NCI-H226 (cell line): ENCODE results near the gene ABCD1.
"Not testable (repeated sequence)": the region's sequence is repeated elsewhere in the genome, so short reads cannot be mapped to it uniquely, and the experiment has no call there.

Experiments
- DNase-seq: peaks from one replicate; pipeline ENCODE4 v3.0.0-alpha.2; 2015

ABCD1 gene

GRCh38 chrX:153714256-153714655, 10.4 kb upstream of the ABCD1 start:
- no peak for DNase-seq

- no peak for DNase-seq
Observed at GRCh38 chrX:153717445-153717844, 7.2 kb upstream of the ABCD1 start.

- DNase-seq, result no peak
Observed at GRCh38 chrX:153719238-153719637, 5.4 kb upstream of the ABCD1 start.

- DNase-seq, result no peak
Observed at GRCh38 chrX:153719701-153720100, 5.0 kb upstream of the ABCD1 start.

GRCh38 chrX:153722704-153723350, 1.8 kb upstream of the ABCD1 start:
- DNase-seq, result no peak

- DNase-seq, result peak; percentile 38
Observed at GRCh38 chrX:153723351-153724251, 1.1 kb upstream of the ABCD1 start.

- DNase-seq, result no peak
Observed at GRCh38 chrX:153725039-153725831, 579 bp downstream of the ABCD1 start.

GRCh38 chrX:153725832-153726285, 1.2 kb downstream of the ABCD1 start:
- DNase-seq, result no peak

GRCh38 chrX:153726286-153727122, 1.8 kb downstream of the ABCD1 start:
- peak; percentile 17 for DNase-seq

GRCh38 chrX:153727123-153727931, 2.7 kb downstream of the ABCD1 start:
- peak; percentile 26 for DNase-seq

- no peak for DNase-seq
Observed at GRCh38 chrX:153728095-153728494, 3.4 kb downstream of the ABCD1 start.

- DNase-seq, result no peak
Observed at GRCh38 chrX:153728951-153729631, 4.4 kb downstream of the ABCD1 start.

GRCh38 chrX:153730115-153730514, 5.5 kb downstream of the ABCD1 start:
- DNase-seq, result not testable (repeated sequence)

GRCh38 chrX:153731117-153731844, 6.6 kb downstream of the ABCD1 start:
- no peak for DNase-seq

- no peak for DNase-seq
Observed at GRCh38 chrX:153731845-153732215, 7.2 kb downstream of the ABCD1 start.

- DNase-seq, result no peak
Observed at GRCh38 chrX:153732401-153732800, 7.7 kb downstream of the ABCD1 start.

GRCh38 chrX:153733651-153734240, 9.1 kb downstream of the ABCD1 start:
- DNase-seq, result no peak

- DNase-seq, result no peak
Observed at GRCh38 chrX:153734871-153735270, 10.2 kb downstream of the ABCD1 start.

GRCh38 chrX:153735274-153735673, 10.6 kb downstream of the ABCD1 start:
- no peak for DNase-seq
